ENCODE results near the gene PIGV.

DNA sequence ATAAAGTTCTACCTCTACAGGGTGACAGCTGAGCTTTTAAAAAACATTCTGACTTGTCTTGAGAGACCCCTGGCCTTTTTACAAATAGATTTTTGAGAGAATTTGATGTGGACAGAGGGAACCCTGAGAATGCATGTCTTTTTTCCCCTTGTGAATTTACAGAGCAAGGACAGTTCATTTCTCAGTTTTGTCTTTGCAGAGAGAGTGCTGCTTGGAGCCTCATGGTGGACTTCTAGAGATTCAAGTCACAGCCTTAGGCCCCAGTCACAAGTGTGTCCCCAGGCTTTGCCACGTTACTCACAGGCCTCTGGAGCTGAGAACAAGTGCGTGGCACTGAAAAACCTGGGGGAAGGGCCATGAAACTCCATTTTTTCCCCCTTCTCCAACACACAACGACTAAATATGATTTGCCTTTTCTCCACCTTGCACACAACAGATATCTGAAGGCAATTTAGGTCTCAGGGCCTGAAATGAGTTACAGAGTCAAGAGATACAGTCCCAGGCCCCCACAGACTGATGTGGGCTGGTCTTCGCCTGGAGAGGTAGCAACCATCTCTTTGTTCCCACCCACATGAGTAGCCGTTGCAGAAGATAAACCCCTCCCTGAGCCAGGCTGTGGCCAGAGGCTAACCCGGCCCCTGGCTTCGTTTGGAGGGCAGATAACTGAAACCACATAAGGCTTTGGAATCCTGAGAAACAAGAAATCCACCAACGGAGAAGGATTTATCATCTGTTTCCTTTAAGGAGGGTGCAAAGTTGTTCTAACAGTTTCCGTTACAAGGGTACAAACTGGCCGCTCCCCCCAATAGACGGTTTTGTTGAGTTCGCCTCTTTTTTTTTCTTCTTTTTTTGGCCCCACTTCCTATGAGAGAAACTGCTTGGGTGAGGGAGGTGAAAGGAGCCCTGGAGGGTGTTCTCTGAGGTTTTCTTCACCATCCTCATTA lies 1.0 kb upstream of the PIGV start:
- TF ChIP-seq CTCF (conservative IDR thresholded peaks at IDR 0.05; ENCODE audit: low read length) = no peak
- TF ChIP-seq EZH2phosphoT487 (IDR thresholded peaks at IDR 0.05; ENCODE audit: borderline replicate concordance) = no peak

Measured in Loucy (cell line).